HG02870 (cell line): Measurements from ENCODE around the gene CRTC3.
A peak's percentile ranks its signal among the peaks of the same experiment; 100 is the strongest.

ENCODE experiments used
- ATAC-seq: cut with Tn5 transposase; IDR thresholded peaks from one replicate; pipeline ENCODE4 v1.9.1; 2021; ENCODE audit warnings: mild to moderate bottlenecking, moderate library complexity; ENCODE audit not compliant: unreplicated experiment

The CRTC3 gene

DNA sequence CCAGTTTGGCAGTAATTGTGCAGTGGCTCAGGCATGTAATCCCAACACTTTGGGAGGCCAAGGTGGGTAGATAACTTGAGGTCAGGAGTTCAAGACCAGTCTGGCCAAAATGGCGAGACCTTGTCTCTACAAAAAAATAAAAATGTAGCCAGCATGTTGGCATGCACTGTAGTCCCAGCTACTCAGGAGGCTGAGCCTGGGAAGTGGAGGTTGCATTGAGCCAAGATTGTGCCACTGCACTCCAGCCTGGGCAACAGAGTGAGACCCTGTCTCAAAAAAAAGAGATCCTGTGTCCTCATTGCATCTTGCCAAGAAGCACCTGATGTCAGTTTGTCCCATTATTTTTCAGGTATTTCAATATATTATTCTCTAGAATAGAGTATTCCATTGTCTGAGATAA, 61.8 kb downstream of the CRTC3 start:
- no peak for ATAC-seq

- ATAC-seq, result no peak
These were observed 62.6 kb downstream of the CRTC3 start for GRCh38 chr15:90592131-90592881.

GRCh38 chr15:90593499-90594158, 63.9 kb downstream of the CRTC3 start:
- ATAC-seq, result no peak

DNA sequence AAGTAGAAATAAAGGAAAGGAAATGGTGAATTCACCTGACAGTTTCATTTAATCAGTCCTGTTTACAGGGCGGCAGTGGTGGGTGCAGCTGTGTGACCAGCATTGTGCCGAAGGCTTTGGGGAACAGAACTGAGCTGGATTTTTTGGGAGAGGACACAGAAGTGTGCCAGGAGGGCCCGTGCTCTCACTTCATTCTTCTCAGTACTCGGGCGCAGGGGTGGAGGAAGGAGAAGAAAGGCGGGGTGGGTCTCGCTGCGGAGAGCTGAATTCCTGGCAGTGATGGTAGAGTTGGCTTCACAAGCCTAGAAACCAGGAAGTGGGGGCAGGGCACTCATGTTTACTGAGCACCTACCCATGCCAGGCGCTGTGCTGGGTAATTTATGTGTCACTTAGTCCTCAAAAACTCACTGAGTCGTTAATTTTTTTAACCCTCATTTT, 64.6 kb downstream of the CRTC3 start:
- ATAC-seq, result no peak

GRCh38 chr15:90595763-90596155, 66.0 kb downstream of the CRTC3 start:
- ATAC-seq, result no peak

- no peak for ATAC-seq
These were observed 67.2 kb downstream of the CRTC3 start for GRCh38 chr15:90596943-90597342.

DNA sequence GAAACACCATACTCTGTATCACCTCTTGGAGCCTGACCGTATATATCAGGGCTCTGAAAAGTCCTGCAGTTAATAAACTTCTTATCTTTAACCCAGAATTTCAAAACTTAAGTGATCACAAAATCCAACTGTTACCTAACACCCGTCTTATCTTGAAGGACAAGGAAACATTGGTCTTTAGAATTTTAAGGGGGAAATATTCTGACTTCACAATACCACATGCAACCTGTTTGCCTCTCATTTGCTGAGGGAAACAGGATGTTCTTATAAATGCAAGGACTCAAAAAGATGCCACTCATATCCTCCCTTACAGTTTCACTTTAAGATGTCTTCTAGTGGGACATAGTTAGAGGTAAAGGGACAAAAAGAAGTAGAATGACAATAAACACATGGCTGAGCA, 67.9 kb downstream of the CRTC3 start:
- ATAC-seq, result peak; percentile 38

DNA sequence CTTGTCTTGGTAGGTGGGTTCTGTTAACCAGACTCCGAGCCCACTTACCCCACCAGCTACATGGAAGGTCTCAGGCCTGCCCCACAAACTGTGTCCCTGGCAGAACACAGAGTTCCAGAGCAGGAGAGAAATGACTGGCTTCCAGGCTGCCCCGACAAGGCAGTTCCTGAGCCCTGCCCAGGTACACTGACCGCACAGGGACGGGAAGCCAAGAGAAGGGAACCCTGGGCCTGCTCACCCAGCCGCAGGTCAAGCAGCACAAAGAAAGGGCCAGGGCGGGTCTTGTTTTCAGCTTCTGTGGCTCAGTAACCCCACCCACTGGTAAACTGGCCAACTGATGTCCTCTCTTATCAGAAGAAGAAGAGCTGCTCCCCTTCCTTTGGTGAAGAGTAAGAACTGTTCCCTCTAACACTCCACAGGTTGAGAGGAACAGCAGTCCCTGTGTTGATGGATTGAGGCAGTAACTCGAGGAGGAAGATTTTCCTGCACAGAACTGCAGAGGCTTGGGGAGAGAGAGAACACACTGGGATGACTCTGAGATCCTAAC, 68.4 kb downstream of the CRTC3 start:
- peak; percentile 42 for ATAC-seq

DNA sequence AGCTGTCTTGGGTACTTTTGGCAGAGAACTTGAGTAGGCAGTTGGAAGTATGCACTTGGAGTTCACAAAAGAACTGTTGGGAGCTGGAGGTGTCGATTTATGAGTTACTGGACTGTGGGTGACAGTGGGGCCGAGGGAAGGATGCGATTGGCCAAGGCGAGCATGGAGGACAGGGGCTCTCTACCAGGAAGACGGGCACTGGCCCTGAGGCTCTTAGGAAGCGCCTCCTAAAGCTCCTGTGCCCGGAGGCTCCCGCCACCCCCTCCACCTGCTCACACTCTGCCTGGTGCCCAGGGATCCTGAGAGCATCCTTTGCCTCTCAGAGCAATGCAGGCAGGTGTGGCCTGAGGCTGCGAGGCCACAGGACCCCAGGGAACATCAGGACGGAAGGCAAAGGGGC, 69.0 kb downstream of the CRTC3 start:
- ATAC-seq, result no peak

- no peak for ATAC-seq
These were observed 69.4 kb downstream of the CRTC3 start for GRCh38 chr15:90599116-90599515.

DNA sequence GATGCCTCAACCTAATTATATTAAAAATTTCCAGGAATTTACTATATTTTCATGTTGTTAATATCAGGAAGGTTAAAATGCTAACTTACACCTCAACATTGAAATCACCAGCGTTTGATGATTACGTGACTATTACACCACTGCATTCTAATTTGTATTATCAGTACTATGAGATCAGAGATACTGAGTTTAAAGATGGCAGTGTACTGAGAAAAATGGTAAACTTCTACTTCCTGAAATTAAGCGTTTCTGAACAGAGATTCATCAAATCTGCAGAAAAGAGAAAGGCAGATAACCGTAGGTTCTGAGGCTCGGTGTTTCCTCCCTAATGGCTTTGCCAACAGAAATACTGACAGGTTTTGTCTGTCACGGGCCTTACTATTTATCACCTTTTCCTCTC, 69.9 kb downstream of the CRTC3 start:
- ATAC-seq, result no peak

DNA sequence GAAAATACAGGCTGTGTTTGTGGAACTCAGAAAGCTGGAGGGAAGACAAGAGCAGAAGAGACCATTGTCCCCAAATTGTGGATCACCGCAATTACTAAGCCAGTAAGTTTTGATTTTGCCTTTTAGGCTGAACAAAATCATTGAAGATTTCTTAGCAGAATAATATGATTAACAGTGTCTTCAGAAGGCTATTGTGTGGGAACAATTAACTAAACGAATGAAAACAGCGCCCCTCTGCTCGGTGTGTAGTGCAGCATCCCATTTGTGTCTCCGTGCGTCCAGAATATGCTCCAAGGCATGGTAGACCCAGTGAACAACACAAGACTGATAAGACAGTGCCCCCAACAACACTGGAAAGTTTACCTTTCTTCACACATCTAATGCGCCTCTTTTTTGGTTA, 71.2 kb downstream of the CRTC3 start:
- no peak for ATAC-seq

GRCh38 chr15:90603893-90604292, 74.2 kb downstream of the CRTC3 start:
- ATAC-seq, result no peak

DNA sequence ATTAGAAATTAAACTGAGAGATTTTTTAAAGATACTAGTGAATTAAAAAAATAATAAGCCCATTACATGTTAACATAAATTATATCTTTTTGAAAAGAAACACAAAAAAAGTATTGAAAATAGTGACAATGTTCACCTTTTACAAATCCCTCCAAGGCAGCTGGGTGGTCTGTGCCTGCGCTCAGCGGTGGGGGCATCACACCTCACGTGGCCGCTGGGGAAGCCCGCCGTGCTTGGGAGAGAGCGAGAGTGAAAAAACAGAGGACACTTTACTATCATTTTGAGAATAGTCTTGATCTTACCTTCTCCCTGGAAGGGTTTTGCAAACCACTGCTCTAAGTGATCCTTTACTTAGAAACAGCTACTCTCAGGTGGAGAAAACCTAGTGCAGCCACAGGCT, 76.9 kb downstream of the CRTC3 start:
- ATAC-seq, result no peak

DNA sequence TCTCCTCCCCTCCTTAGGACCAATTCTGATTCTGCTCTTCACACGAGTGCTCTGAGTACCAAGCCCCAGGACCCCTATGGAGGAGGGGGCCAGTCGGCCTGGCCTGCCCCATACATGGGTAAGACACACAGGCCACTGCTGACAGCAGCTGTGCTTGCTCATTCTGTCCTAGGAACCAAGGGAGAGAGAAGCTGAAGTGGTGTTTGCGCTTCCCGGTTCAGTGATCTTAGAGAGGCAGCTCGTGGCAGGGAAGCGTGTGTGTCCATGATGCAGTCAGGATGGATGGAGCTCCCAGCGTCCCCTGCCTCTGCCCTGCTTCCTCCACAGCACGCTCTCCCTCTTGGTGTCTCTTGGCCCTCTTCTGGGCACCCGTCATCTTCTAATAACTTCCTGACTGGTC, 77.6 kb downstream of the CRTC3 start:
- ATAC-seq, result no peak

DNA sequence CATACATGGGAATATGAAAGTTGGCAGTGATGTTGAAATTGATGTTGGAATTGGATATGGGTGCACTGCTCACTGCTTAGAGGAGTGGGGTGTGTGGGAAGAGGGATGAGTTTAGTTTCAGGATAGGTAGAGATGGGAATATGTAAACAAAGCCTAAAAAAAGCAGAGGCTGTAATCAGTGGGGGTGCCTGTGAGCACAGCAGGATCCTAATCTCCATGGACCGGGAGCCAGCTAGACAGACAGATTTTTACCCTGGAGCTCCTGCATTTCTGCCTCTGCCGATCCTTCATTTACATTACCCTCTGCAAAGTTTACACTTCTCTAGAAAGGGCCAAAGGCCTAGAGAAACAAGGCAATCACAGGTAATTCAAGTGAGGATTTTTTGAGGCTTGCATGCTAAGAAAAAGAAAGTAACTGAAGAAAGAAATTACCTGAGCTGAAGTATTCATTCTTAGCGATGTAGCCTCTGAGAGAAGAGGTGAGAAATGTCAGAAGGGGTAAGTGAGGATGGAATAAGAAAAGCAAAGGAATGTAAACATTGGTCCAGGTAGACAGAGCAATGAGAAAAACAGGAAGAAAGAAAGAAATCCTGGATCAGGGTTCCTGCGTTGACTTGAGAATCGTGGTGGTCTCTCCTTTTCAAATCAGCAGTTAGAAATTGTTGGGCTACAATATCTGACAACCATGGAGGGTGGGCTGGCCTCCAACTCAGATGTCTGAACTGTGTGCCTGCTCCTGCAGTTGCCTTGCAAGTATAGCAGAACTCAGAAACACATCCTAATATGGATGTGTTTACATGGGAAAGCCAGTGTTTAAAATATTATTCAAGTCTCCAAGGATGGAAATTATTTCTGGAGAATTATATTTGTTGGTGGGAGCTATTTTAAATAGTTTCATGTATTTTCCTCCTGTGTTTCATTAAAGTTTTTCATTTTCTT, 79.8 kb downstream of the CRTC3 start:
- ATAC-seq, result no peak

DNA sequence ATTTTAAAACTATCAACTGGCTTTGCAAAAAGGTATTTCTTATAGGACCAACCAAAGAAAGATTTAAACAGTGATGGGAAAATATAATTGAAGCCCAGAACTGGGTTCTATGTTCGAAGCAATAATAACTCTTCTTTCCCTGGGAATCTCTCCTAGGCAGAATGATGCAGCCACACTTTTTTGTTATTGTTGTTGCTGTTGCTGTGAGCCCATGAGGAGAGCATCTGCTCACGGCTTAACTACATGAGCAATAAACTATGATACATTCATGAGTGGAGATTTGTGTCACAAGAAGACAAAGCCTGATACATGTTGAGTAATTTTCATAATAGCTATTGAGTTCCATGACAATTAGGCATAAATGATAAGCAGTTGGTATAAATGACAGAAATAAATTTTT, 80.5 kb downstream of the CRTC3 start:
- no peak for ATAC-seq

DNA sequence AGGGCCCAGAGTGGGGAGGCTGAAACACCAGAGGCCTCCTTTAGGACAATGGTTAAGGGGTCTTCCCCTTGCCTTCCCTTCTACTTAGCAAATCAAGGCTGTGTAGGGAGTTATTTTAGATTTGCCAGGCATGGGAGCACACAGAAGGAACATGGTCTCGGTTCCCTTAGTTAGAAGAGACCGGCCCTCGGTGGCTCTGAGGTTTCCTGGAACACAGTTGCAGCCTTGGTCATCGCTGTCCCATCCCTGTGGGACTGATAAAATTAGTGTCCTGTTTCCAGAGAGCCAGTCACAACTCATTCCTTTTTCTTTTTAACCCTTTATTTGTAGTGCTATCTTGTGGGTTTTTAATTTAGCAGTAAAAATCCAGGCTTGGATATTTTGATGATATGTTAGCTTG, 81.4 kb downstream of the CRTC3 start:
- no peak for ATAC-seq

- ATAC-seq, result no peak
These were observed 87.4 kb downstream of the CRTC3 start for GRCh38 chr15:90617171-90617570.

GRCh38 chr15:90617668-90618097, 88.0 kb downstream of the CRTC3 start:
- no peak for ATAC-seq
